ENCODE data around the gene NFXL1. TPM values are rescaled to one million over a fixed set of nuclear protein-coding genes. Genes with fewer than 3 reads are reported as not detected.

NFXL1 gene
- total RNA-seq, 3 donors from 2014 or later = 12.0 to 14.1 (median 12.0) TPM

DNA sequence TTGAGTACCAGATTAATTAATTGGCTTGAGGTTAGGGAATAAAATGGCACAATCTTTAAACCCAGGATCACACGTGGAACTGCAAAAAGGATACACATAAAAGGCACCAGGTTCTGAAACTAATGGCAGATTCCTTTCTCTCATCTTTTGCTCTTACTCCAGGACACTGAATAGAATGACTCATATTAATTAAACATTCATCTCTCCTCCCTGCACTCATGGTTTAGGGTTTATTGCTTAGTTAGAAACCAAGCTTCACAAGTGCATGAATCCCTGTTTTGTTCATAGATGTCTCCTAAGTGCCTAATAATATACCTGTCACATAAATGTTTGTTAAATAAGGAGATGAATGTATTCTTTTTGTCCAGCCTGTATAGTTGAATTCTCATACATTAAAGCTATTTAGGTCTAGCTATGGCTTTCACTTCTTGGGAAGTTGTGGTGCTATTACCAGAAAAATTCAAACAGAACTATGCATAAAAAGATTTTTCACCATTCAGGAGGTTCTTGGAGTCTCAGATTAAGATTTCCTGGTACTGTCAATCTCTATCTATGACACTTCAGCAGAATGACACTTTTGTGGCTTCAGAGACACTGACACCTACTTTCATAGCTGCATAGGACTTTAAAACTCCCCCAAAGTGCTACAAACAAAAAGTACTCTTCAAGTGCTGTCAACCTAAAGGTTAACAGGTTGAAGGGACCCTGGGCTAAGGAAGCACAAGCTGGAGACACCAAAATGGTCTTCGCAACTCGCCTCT is 83.9 kb downstream of the NFXL1 start:
- no peaks in the 10 kb centered on the region for H3K9me3 ChIP-seq
- DNase-seq (no peak), ATAC-seq (no peak)
- TF ChIP-seq, protein P1, sequence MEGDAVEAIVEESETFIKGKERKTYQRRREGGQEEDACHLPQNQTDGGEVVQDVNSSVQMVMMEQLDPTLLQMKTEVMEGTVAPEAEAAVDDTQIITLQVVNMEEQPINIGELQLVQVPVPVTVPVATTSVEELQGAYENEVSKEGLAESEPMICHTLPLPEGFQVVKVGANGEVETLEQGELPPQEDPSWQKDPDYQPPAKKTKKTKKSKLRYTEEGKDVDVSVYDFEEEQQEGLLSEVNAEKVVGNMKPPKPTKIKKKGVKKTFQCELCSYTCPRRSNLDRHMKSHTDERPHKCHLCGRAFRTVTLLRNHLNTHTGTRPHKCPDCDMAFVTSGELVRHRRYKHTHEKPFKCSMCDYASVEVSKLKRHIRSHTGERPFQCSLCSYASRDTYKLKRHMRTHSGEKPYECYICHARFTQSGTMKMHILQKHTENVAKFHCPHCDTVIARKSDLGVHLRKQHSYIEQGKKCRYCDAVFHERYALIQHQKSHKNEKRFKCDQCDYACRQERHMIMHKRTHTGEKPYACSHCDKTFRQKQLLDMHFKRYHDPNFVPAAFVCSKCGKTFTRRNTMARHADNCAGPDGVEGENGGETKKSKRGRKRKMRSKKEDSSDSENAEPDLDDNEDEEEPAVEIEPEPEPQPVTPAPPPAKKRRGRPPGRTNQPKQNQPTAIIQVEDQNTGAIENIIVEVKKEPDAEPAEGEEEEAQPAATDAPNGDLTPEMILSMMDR (IDR thresholded peaks at IDR 0.05) = no peak
- no peaks in the 10 kb centered on the region for H3K36me3 ChIP-seq (ENCODE audit: low read depth)
- H3K4me1 ChIP-seq (ENCODE audit: low read depth) = no peaks in the 10 kb centered on the region
- H3K4me3 ChIP-seq = no peak overlapping the region
- intact Hi-C loops (cut with DNase I, micrococcal nuclease) = loop anchor here in 1 of 2 donors (10.0 kb wide), 1 partner anchor 146 kb away; no protein-coding TSS in a partner anchor

DNA sequence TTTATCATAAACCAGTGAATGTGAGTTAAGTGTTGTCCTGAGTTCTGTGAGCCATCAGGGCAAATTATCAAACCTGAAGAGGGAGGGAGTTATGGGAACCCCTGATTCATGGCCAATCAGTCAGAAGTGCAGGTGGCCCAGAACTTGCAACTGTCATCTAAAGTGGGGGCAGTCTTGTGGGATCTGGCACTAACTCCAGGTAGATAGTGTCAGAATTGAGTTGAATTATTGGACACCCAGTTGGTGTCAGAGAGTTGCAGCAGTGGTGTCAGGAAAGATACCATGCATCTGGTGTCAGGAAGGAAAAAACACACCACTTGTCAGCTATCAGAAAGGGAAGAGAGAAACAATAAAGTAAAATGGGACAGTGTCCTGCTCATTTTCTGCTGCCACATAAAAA is 84.9 kb downstream of the NFXL1 start:
- Histone ChIP-seq H3K4me3 (no peak overlapping the region), H3K9me3 (no peaks in the 10 kb centered on the region), H3K4me1 (ENCODE audit: low read depth) (no peaks in the 10 kb centered on the region), H3K36me3 (ENCODE audit: low read depth) (no peaks in the 10 kb centered on the region)
- no peak for DNase-seq
- TF ChIP-seq, protein P1 (IDR thresholded peaks at IDR 0.05) = no peak
- ATAC-seq = no peak
- intact Hi-C loops (cut with DNase I, micrococcal nuclease) = no loop called here

DNA sequence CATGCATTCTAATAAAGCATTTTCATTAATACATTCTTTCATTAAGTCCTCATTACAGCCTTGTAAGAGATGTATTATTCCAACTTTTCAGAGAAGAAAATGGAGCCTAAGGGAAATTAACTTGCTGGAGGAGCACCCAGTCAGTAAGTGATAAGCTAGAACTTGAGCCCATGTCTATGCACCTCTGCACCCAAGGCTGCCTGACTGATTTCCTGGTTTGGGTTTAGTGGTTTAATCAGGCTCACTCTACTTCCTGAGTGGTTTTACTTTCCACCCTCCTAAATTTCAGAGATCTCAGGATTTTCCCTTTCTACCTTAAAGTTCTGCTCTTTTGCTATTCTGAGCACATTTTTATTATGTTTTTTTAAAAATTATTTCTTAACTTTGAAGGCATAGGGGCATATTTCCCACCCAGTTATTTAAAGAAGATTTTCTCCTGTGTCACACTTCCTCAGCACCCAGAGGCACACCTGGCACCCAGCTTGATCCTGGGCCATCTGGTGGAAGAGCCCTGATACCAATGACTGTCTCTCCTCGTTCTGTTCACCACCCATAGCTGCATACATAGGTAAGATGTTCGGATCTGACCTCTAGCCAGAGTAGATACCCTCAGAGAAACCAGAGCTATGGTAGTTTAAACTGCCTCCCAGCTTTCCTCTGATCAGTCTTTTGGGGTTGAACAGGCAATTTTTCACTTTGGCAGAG is 86.9 kb downstream of the NFXL1 start:
- no peaks in the 10 kb centered on the region for H3K4me1 ChIP-seq (ENCODE audit: low read depth)
- no peak for ATAC-seq
- TF ChIP-seq, protein P1 (IDR thresholded peaks at IDR 0.05) = no peak
- no peaks in the 10 kb centered on the region for H3K9me3 ChIP-seq
- intact Hi-C loops (cut with DNase I, micrococcal nuclease) = no loop called here
- DNase-seq = no peak
- H3K36me3 ChIP-seq (ENCODE audit: low read depth) = no peaks in the 10 kb centered on the region
- H3K4me3 ChIP-seq = no peak overlapping the region

DNA sequence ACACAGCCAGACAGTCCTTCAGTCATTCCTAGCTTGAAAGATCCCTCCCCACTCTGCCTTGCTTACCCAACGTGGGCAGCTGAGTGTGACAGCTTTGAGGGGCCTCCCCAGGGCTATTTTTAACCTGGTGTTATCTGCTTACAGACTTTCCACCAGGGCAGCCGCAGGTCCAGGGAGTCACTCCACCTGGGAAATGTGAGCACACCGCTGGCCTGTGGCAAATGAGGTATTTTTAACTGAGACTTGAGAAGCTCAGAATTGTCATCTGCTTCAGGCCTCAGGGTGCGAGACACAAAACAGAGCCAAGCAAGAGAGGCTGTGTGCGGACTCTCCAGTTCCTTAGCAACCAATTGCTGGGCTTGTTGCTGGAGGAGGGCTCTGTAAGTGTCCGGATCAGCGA is 89.5 kb downstream of the NFXL1 start:
- intact Hi-C loops (cut with DNase I, micrococcal nuclease) = no loop called here
- ATAC-seq (no peak), DNase-seq (no peak)
- Histone ChIP-seq H3K4me3 (no peak overlapping the region), H3K4me1 (ENCODE audit: low read depth) (no peaks in the 10 kb centered on the region), H3K36me3 (ENCODE audit: low read depth) (no peaks in the 10 kb centered on the region), H3K9me3 (no peaks in the 10 kb centered on the region)
- TF ChIP-seq, protein P1 (IDR thresholded peaks at IDR 0.05) = no peak

DNA sequence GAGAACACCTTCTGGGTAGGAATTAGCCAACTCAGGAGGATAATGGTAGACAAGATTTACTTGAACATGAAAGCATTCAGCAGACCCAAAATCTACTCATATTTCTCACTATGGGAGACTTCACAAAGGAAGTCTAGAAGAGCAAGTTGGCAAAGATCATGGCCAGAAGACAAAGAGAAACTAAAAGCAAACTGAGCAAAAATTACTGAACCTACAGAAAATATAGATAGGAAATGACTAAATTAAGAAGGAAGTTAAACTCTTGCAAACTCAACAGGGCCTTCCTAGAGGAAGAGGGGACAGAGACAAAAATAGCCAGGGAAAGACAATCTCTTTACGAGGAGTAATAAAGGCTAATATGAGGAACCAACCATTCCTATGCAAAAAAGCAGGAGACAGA is 95.2 kb downstream of the NFXL1 start:
- DNase-seq (no peak), ATAC-seq (no peak)
- TF ChIP-seq, protein P1 (IDR thresholded peaks at IDR 0.05) = no peak
- intact Hi-C loops (cut with DNase I, micrococcal nuclease) = no loop called here
- H3K4me3 ChIP-seq = no peak overlapping the region
- no peaks in the 10 kb centered on the region for H3K9me3 ChIP-seq
- no peaks in the 10 kb centered on the region for H3K4me1 ChIP-seq (ENCODE audit: low read depth)
- H3K36me3 ChIP-seq (ENCODE audit: low read depth) = no peaks in the 10 kb centered on the region

All from mucosa of descending colon (tissue), 3 donors.